ENCODE data around the gene GRAP.

GRCh38 chr17:18978655-18979054 lies 68.1 kb downstream of the GRAP start:
- TF ChIP-seq CTCF (conservative IDR thresholded peaks at IDR 0.05; ENCODE audit: low read depth, low read length) (no peak), EZH2 (IDR thresholded peaks at IDR 0.05; ENCODE audit: low read length, unreplicated experiment) (no peak), EZH2phosphoT487 (IDR thresholded peaks at IDR 0.05; ENCODE audit: borderline replicate concordance, low read length) (no peak)
